Measurements from ENCODE around the gene CRADD.

DNA sequence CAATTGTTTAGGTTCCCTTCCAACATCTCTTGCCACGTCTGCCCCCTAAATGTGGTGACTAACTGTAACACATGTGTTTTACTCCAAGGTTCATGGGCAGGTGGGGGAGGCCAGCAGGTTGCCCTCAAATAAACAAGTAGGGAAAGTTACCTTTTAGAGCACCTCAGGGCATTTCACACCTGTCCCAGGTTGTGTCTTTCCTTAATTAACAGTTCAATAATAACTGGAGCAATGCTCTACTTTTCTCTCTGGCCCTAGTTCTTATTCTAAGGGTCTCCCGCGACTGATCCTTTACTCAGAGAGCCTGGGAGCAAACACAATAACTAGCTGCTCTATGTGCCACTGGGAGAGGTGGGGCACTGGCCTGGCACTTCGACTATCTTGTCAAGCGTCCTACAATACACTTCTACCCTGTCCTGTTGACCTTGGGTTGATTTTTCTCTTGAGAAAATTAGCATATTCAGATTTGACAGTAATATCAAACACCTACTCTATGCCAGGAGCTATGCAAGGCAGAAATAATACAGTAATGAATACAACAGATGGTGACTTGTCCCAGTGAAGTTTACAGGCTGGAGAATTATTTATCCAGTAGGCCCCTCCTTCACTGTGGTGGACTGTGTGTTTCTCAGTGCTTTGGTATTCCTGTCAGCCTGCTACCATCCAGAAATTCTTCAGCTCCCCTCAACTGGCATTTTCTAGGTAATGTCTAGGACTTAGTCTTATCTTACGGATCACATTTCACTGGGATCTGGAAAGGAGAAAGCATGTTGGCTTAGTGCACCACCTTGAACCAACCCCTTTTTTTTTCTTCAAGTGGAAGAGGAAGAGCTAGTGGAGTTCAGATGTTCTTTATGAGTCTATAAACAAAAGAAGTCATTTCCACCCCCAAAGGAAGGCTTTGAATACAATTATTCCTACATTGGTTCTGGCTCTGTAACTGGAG lies 202.6 kb downstream of the CRADD start:
- TF ChIP-seq, protein P1, sequence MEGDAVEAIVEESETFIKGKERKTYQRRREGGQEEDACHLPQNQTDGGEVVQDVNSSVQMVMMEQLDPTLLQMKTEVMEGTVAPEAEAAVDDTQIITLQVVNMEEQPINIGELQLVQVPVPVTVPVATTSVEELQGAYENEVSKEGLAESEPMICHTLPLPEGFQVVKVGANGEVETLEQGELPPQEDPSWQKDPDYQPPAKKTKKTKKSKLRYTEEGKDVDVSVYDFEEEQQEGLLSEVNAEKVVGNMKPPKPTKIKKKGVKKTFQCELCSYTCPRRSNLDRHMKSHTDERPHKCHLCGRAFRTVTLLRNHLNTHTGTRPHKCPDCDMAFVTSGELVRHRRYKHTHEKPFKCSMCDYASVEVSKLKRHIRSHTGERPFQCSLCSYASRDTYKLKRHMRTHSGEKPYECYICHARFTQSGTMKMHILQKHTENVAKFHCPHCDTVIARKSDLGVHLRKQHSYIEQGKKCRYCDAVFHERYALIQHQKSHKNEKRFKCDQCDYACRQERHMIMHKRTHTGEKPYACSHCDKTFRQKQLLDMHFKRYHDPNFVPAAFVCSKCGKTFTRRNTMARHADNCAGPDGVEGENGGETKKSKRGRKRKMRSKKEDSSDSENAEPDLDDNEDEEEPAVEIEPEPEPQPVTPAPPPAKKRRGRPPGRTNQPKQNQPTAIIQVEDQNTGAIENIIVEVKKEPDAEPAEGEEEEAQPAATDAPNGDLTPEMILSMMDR (IDR thresholded peaks at IDR 0.05), result no peak
- TF ChIP-seq POLR2A (IDR thresholded peaks at IDR 0.05), result no peak
